ENCODE results near the gene GNG8. TPM values are rescaled to one million over a fixed set of nuclear protein-coding genes. Genes with fewer than 3 reads are reported as not detected.

GNG8 gene
- total and polyA plus RNA-seq, 2 experiments from 2014 or later, result 16.2 TPM; not detected in 1

GRCh38 chr19:46639358-46640182 is 3.6 kb upstream of the GNG8 start:
- peaks cover 4% of the 10 kb centered on the region for H3K27me3 ChIP-seq
- no peak for TF ChIP-seq CTCF (IDR thresholded peaks at IDR 0.05; ENCODE audit: low read depth, low read length)
- peak; percentile 91 to 95 for DNase-seq (ENCODE audit: low read depth in 1 of 2, low spot score in 1 of 2)
- H3K4me1 ChIP-seq (ENCODE audit: low read depth), result peaks cover 25% of the 10 kb centered on the region
- peak overlapping the region; percentile 70 for H3K27ac ChIP-seq
- H3K36me3 ChIP-seq, result no peaks in the 10 kb centered on the region
- no peaks in the 10 kb centered on the region for H3K9me3 ChIP-seq (ENCODE audit: low read depth)
- peak overlapping the region; percentile 45 for H3K4me3 ChIP-seq

GRCh38 chr19:46637224-46637623 is 1.2 kb upstream of the GNG8 start:
- Histone ChIP-seq H3K4me1 (ENCODE audit: low read depth) (peaks cover 25% of the 10 kb centered on the region), H3K9me3 (ENCODE audit: low read depth) (no peaks in the 10 kb centered on the region), H3K36me3 (no peaks in the 10 kb centered on the region), H3K27me3 (peaks cover 4% of the 10 kb centered on the region), H3K27ac (no peak overlapping the region), H3K4me3 (no peak overlapping the region)
- no peak for DNase-seq (ENCODE audit: low read depth in 1 of 2, low spot score in 1 of 2)
- no peak for TF ChIP-seq CTCF (IDR thresholded peaks at IDR 0.05; ENCODE audit: low read depth, low read length)

GRCh38 chr19:46634656-46635218 is 1.3 kb downstream of the GNG8 start:
- H3K4me3 ChIP-seq, result peak overlapping the region; percentile 25
- H3K9me3 ChIP-seq (ENCODE audit: low read depth), result no peaks in the 10 kb centered on the region
- no peaks in the 10 kb centered on the region for H3K36me3 ChIP-seq
- H3K4me1 ChIP-seq (ENCODE audit: low read depth), result peaks cover 13% of the 10 kb centered on the region
- peaks cover 4% of the 10 kb centered on the region for H3K27me3 ChIP-seq
- TF ChIP-seq CTCF (IDR thresholded peaks at IDR 0.05; ENCODE audit: low read depth, low read length), result no peak
- DNase-seq (ENCODE audit: low read depth in 1 of 2, low spot score in 1 of 2), result no peak
- H3K27ac ChIP-seq, result no peak overlapping the region

GRCh38 chr19:46634045-46634655 is 1.9 kb downstream of the GNG8 start:
- H3K4me1 ChIP-seq (ENCODE audit: low read depth), result peaks cover 13% of the 10 kb centered on the region
- H3K27ac ChIP-seq, result no peak overlapping the region
- DNase-seq (ENCODE audit: low read depth in 1 of 2, low spot score in 1 of 2), result peak; percentile 85 to 88
- H3K4me3 ChIP-seq, result peak overlapping the region; percentile 25
- peaks cover 4% of the 10 kb centered on the region for H3K27me3 ChIP-seq
- TF ChIP-seq CTCF (IDR thresholded peaks at IDR 0.05; ENCODE audit: low read depth, low read length), result no peak
- no peaks in the 10 kb centered on the region for H3K9me3 ChIP-seq (ENCODE audit: low read depth)
- H3K36me3 ChIP-seq, result no peaks in the 10 kb centered on the region

GRCh38 chr19:46633130-46633529 is 2.9 kb downstream of the GNG8 start:
- no peak for DNase-seq (ENCODE audit: low read depth in 1 of 2, low spot score in 1 of 2)
- H3K4me1 ChIP-seq (ENCODE audit: low read depth), result peaks cover 13% of the 10 kb centered on the region
- no peaks in the 10 kb centered on the region for H3K9me3 ChIP-seq (ENCODE audit: low read depth)
- H3K27me3 ChIP-seq, result peaks cover 4% of the 10 kb centered on the region
- H3K4me3 ChIP-seq, result no peak overlapping the region
- TF ChIP-seq CTCF (IDR thresholded peaks at IDR 0.05; ENCODE audit: low read depth, low read length), result no peak
- no peaks in the 10 kb centered on the region for H3K36me3 ChIP-seq
- no peak overlapping the region for H3K27ac ChIP-seq

Measured in cardiac muscle cell (in vitro differentiated cells and primary cell).